Colonic mucosa (tissue), 4 donors: ENCODE results near the gene NGEF. TPM values are rescaled to one million over a fixed set of nuclear protein-coding genes. Genes with fewer than 3 reads are reported as not detected.

ENCODE experiments used
- DNase-seq: peaks from one replicate; pipeline ENCODE4 v3.0.0-alpha.2; 2020
- H3K27ac ChIP-seq: fragments of 200-600 bp; one replicate; pipeline ENCODE4 v1.8.0; 2021
- H3K27me3 ChIP-seq: fragments of 200-600 bp; one replicate; pipeline ENCODE4 v1.8.0; 2021
- H3K36me3 ChIP-seq: fragments of 200-600 bp; one replicate; pipeline ENCODE4 v1.8.0; 2021
- H3K4me1 ChIP-seq: fragments of 200-600 bp; one replicate; pipeline ENCODE4 v1.8.0; 2021; ENCODE audit warnings: mild to moderate bottlenecking
- H3K4me3 ChIP-seq: fragments of 200-600 bp; one replicate; pipeline ENCODE4 v1.8.0; 2021
- H3K9ac ChIP-seq, 2 donors: one replicate each; pipeline ENCODE4 v1.7.0; 2013; ENCODE audit warnings: control low read depth in 2 of 2, low read depth in 2 of 2, low read length in 2 of 2
- H3K9me3 ChIP-seq: fragments of 200-600 bp; one replicate; pipeline ENCODE4 v1.8.0; 2021
- intact Hi-C: fragments of 100-400 bp; cut with DNase I; formaldehyde crosslinking; loops from one replicate; pipeline ENCODE4 v1.14.1; 2022
- total RNA-seq, 2 donors: library from RNA; stranded (reverse); fragmentation: NEBNext Ultra II Directional in 1 of 2; extraction: Animal tissue kit (Norgen Biotek cat#: 25700) in 1 of 2; gene quantifications; one replicate each; pipeline ENCODE4 v1.2.1, GENCODE V29; 2021
- TF ChIP-seq, protein P1 (sequence below): fragments of 200-600 bp; IDR thresholded peaks from one replicate; pipeline ENCODE4 v1.8.0; 2022; ENCODE audit warnings: antibody characterized with exemption, mild to moderate bottlenecking
- donor health status: healthy.
- donor health status: DM: no; HTN: no; CAD: no.
- donor health status: DM: no; HTN: no; CAD: no.

The NGEF gene
- total RNA-seq, 2 donors from 2014 or later = 25.6 to 34.0 TPM

DNA sequence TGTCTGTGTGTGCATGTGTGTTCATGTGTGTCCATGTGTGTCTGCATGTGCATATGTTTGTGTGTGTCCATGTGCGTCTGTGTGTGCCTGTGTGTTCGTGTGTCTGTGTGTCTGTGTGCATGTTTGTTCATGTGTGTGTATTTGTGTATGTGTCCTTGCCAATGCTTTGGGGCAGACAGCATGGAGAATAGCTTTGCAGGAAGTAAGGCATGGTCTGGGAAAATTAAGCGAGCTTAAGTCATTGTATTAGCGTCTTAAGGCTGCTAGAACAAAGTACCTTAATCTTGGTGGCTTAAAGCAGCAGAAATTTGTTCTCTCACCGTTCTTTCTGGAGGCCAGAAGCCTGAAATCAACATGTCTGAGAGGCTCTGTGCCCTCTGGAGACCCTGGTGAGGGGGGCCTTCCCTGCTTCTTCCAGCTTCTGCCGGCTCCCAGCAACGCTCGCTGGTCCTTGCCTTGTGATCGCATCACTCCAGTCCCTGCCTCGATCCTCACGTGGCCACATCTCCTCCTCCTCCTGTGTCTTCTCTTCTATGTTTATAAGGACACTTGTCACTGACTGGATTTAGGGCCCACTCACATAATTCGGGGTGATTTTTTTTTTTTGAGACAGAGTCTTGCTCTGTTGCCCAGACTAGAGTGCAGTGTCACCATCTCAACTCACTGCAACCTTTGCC, 23.2 kb upstream of the NGEF start:
- no peak for DNase-seq
- H3K27me3 ChIP-seq = no peaks in the 10 kb centered on the region
- TF ChIP-seq, protein P1, sequence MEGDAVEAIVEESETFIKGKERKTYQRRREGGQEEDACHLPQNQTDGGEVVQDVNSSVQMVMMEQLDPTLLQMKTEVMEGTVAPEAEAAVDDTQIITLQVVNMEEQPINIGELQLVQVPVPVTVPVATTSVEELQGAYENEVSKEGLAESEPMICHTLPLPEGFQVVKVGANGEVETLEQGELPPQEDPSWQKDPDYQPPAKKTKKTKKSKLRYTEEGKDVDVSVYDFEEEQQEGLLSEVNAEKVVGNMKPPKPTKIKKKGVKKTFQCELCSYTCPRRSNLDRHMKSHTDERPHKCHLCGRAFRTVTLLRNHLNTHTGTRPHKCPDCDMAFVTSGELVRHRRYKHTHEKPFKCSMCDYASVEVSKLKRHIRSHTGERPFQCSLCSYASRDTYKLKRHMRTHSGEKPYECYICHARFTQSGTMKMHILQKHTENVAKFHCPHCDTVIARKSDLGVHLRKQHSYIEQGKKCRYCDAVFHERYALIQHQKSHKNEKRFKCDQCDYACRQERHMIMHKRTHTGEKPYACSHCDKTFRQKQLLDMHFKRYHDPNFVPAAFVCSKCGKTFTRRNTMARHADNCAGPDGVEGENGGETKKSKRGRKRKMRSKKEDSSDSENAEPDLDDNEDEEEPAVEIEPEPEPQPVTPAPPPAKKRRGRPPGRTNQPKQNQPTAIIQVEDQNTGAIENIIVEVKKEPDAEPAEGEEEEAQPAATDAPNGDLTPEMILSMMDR = no peak
- no peak overlapping the region for H3K27ac ChIP-seq
- H3K4me3 ChIP-seq = no peak overlapping the region
- H3K9ac ChIP-seq = no peak overlapping the region
- no peaks in the 10 kb centered on the region for H3K9me3 ChIP-seq
- no peaks in the 10 kb centered on the region for H3K36me3 ChIP-seq
- intact Hi-C loops = no loop called here
- no peaks in the 10 kb centered on the region for H3K4me1 ChIP-seq

DNA sequence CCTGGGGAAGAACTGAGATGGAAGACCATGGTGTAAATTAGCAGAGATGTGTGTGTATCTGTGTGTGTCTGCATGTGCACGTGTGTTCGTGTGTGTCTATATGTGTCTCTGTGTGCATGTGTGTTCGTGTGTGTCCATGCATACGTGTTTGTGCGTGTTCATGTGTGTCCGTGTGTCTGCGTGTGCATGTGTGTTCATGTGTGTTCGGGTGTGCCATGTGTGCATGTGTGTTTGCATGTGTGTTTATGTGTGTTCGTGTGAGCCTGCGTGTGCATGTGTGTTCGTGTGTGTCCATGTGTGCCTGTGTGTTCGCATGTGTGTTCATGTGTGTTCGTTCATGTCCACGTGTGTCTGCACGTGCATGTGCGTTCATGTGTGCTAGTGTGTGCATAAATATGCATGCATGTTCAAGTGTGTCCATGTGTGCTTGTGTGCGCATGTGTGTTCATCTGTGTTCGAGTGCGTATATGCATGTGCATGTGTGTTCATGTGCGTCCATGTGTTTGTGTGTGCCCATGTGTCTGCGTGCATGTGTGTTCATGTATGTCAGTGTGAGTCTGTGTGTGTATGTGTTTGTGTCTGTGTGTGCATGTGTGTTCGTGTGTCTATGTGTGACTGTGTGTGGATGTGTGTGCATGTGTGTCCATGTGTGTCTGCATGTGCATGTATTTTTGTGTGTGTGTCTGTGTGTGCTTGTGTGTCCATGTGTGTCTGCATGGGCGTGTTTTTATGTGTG, 22.5 kb upstream of the NGEF start:
- Histone ChIP-seq H3K36me3 (no peaks in the 10 kb centered on the region), H3K9ac (no peak overlapping the region), H3K9me3 (no peaks in the 10 kb centered on the region), H3K27ac (no peak overlapping the region), H3K4me1 (no peaks in the 10 kb centered on the region), H3K27me3 (no peaks in the 10 kb centered on the region), H3K4me3 (no peak overlapping the region)
- intact Hi-C loops = no loop called here
- DNase-seq = no peak
- TF ChIP-seq, protein P1 = no peak

DNA sequence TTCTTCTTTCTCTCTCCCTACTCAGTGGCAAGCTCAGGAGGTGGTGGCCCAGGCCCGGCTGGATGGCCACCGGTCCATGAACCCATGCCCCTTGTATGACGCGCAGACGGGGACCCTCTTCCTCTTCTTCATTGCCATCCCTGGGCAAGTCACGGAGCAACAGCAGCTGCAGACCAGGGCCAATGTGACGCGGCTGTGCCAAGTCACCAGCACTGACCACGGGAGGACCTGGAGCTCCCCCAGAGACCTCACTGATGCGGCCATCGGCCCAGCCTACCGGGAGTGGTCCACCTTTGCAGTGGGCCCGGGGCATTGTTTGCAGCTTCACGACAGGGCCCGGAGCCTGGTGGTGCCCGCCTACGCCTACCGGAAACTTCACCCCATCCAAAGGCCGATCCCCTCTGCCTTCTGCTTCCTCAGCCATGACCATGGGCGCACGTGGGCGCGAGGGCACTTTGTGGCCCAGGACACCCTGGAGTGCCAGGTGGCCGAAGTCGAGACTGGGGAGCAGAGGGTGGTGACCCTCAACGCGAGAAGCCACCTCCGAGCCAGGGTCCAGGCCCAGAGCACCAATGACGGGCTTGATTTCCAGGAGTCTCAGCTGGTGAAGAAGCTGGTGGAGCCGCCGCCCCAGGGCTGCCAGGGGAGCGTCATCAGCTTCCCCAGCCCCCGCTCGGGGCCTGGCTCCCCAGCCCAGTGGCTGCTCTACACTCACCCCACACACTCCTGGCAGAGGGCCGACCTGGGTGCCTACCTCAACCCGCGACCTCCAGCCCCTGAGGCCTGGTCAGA, 21.2 kb upstream of the NGEF start:
- no peak for DNase-seq
- Histone ChIP-seq H3K36me3 (no peaks in the 10 kb centered on the region), H3K27me3 (no peaks in the 10 kb centered on the region), H3K9me3 (no peaks in the 10 kb centered on the region), H3K9ac (no peak overlapping the region), H3K27ac (no peak overlapping the region), H3K4me1 (no peaks in the 10 kb centered on the region), H3K4me3 (no peak overlapping the region)
- intact Hi-C loops = loop anchor here (5.0 kb wide), 1 partner anchor 182 kb away; no protein-coding TSS in a partner anchor
- TF ChIP-seq, protein P1 = no peak

DNA sequence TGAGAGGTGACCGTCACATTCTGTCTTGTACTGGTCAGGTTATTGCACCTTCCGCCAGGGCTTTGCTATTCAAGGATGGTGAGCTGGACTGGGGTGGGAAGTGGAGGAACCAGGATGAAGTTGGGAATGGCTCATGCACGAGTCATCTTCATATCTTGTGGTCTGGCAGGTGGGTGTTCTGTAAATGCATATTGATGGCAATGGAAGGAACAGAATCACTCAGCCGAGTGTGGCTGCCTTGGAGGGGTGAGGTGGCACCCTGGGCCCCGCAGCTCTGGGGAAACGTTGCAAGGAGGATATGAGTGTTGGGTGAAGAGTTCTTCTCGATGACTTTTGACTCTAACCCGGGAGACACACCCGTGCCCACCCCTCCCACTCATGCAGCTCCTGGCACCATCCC, 20.6 kb upstream of the NGEF start:
- intact Hi-C loops = loop anchor here (5.0 kb wide), 1 partner anchor 181 kb away; no protein-coding TSS in a partner anchor
- Histone ChIP-seq H3K4me3 (no peak overlapping the region), H3K9ac (no peak overlapping the region), H3K4me1 (no peaks in the 10 kb centered on the region), H3K9me3 (no peaks in the 10 kb centered on the region), H3K27ac (no peak overlapping the region), H3K36me3 (no peaks in the 10 kb centered on the region), H3K27me3 (no peaks in the 10 kb centered on the region)
- no peak for DNase-seq
- TF ChIP-seq, protein P1 = no peak

DNA sequence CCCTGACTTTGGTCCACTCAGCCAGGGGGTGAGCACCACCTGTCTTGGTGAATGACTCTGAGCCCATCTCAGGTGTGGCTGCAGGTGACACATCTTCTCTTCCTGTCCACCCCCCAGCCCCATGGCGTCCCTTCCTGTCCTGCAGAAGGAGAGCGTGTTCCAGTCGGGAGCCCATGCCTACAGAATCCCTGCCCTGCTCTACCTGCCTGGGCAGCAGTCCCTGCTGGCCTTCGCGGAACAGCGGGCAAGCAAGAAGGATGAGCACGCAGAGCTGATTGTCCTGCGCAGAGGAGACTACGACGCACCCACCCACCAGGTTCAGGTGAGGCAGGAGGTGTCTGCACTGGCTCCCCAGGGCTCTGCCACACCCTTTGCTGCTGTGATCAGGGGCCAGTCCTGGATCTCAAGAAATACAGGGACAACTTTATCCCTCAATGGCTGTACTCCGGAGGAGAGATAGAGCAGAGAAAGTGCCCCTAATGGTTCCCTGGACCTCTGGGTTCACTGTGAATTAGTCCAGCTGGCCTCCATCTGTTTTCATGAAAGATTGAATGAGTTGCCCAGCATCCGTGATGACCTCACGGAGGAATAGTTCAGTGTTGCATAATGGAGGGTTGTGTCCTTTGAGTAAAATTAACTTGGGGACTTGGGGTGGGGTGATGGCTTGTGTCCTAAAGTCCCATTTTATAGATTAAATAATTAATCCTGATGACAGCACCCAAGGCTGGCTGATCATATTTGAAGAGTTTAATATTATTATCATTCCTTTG, 19.7 kb upstream of the NGEF start, which contains the start of gene NEU2:
Gene NEU2, plus strand, starts transcription at position 122 of the 770 bp plus-strand sequence. Its CDS starts 0 bp downstream, at position 122.
- H3K4me1 ChIP-seq = no peaks in the 10 kb centered on the region
- H3K9me3 ChIP-seq = no peaks in the 10 kb centered on the region
- intact Hi-C loops = loop anchor here (5.0 kb wide), 1 partner anchor 180 kb away; no protein-coding TSS in a partner anchor
- no peak within 1 kb of the TSS for H3K4me3 ChIP-seq
- no peak within 1 kb of the TSS for H3K9ac ChIP-seq
- TF ChIP-seq, protein P1 = no peak
- H3K27ac ChIP-seq = no peak within 1 kb of the TSS
- H3K36me3 ChIP-seq = no peaks in the 10 kb centered on the region
- H3K27me3 ChIP-seq = no peaks in the 10 kb centered on the region
- no peak for DNase-seq
